Tibial artery (tissue), 4 donors: ENCODE data around the gene TEX264.

Source experiments
- DNase-seq, 2 donors: peaks; one replicate each; pipeline ENCODE4 v3.0.0-alpha.2; 2019
- H3K27ac ChIP-seq, 2 donors: fragments of 200-600 bp; sonication (generic) in 1 of 2; 1 replicate in 1 of 2; 2 replicates in 1 of 2; pipeline ENCODE4 v1.5.1; 2018 to 2019; ENCODE audit warnings: mild to moderate bottlenecking in 1 of 2
- H3K27me3 ChIP-seq, 2 donors: fragments of 200-600 bp; sonication (generic) in 1 of 2; one replicate each; pipeline versions ENCODE4 v1.5.1 to v1.6.0; 2016 to 2019
- H3K36me3 ChIP-seq, 3 donors: fragments of 200-600 bp; sonication (generic) in 2 of 3; one replicate each; pipeline ENCODE4 v1.5.1; 2016 to 2019; ENCODE audit warnings: mild to moderate bottlenecking in 2 of 3
- H3K4me1 ChIP-seq, 4 donors: fragments of 200-600 bp; sonication (generic) in 2 of 4; 1 replicate in 3 of 4; 2 replicates in 1 of 4; pipeline ENCODE4 v1.5.1; 2016 to 2019
- H3K4me3 ChIP-seq, 2 donors: fragments of 200-600 bp; sonication (generic) in 1 of 2; 1 replicate in 1 of 2; 2 replicates in 1 of 2; pipeline ENCODE4 v1.5.1; 2018 to 2019; ENCODE audit warnings: mild to moderate bottlenecking in 2 of 2
- H3K9me3 ChIP-seq, 3 donors: fragments of 200-600 bp; sonication (generic) in 1 of 3; one replicate each; pipeline ENCODE4 v1.5.1; 2016 to 2019
- intact Hi-C: fragments of 100-400 bp; cut with DNase I; formaldehyde crosslinking; loops from one replicate; pipeline ENCODE4 v1.15.0; 2023; ENCODE audit warnings: low total_unique reads
- TF ChIP-seq, protein P1 (sequence below), 2 experiments: fragments of 200-600 bp in 1 of 2; fragments of 450-650 bp in 1 of 2; IDR thresholded peaks; one replicate each; pipeline ENCODE4 v1.5.1; 2017 to 2019; ENCODE audit warnings: antibody characterized with exemption in 2 of 2, mild to moderate bottlenecking in 1 of 2, moderate library complexity in 1 of 2

Gene TEX264

GRCh38 chr3:51750878-51751277 lies 79.8 kb downstream of the TEX264 start:
- no peaks in the 10 kb centered on the region for H3K36me3 ChIP-seq
- no peaks in the 10 kb centered on the region for H3K27me3 ChIP-seq
- no peak overlapping the region for H3K4me3 ChIP-seq
- intact Hi-C loops, result no loop called here
- no peaks in the 10 kb centered on the region for H3K4me1 ChIP-seq
- no peak for DNase-seq
- H3K9me3 ChIP-seq, result no peaks in the 10 kb centered on the region
- H3K27ac ChIP-seq, result no peak overlapping the region
- TF ChIP-seq, protein P1, sequence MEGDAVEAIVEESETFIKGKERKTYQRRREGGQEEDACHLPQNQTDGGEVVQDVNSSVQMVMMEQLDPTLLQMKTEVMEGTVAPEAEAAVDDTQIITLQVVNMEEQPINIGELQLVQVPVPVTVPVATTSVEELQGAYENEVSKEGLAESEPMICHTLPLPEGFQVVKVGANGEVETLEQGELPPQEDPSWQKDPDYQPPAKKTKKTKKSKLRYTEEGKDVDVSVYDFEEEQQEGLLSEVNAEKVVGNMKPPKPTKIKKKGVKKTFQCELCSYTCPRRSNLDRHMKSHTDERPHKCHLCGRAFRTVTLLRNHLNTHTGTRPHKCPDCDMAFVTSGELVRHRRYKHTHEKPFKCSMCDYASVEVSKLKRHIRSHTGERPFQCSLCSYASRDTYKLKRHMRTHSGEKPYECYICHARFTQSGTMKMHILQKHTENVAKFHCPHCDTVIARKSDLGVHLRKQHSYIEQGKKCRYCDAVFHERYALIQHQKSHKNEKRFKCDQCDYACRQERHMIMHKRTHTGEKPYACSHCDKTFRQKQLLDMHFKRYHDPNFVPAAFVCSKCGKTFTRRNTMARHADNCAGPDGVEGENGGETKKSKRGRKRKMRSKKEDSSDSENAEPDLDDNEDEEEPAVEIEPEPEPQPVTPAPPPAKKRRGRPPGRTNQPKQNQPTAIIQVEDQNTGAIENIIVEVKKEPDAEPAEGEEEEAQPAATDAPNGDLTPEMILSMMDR (IDR thresholded peaks at IDR 0.05), result no peak

- TF ChIP-seq, protein P1 (IDR thresholded peaks at IDR 0.05), result no peak
- H3K27me3 ChIP-seq, result no peaks in the 10 kb centered on the region
- H3K36me3 ChIP-seq, result no peaks in the 10 kb centered on the region
- H3K9me3 ChIP-seq, result no peaks in the 10 kb centered on the region
- no peak overlapping the region for H3K4me3 ChIP-seq
- H3K4me1 ChIP-seq, result no peaks in the 10 kb centered on the region
- intact Hi-C loops, result no loop called here
- no peak overlapping the region for H3K27ac ChIP-seq
- no peak for DNase-seq
Measured at GRCh38 chr3:51751287-51751686, 80.2 kb downstream of the TEX264 start.
